ENCODE data around the gene KRTAP3-2. TPM values are rescaled to one million over a fixed set of nuclear protein-coding genes. Genes with fewer than 3 reads are reported as not detected.
"Not testable (repeated sequence)": the region's sequence is repeated elsewhere in the genome, so short reads cannot be mapped to it uniquely, and the experiment has no call there.

The KRTAP3-2 gene
- total RNA-seq, 2 donors from 2014 or later = not detected

GRCh38 chr17:41037853-41038350 lies 38.2 kb upstream of the KRTAP3-2 start:
- Histone ChIP-seq H3K36me3 (no peaks in the 10 kb centered on the region), H3K9me3 (no peaks in the 10 kb centered on the region), H3K4me1 (no peaks in the 10 kb centered on the region), H3K4me3 (no peak overlapping the region), H3K9ac (ENCODE audit: low read depth in 2 of 2, low read length in 2 of 2) (no peak overlapping the region), H3K27me3 (no peaks in the 10 kb centered on the region), H3K27ac (no peak overlapping the region)
- intact Hi-C loops (cut with DNase I) = no loop called here
- DNase-seq = no peak
- no peak for TF ChIP-seq CTCF (IDR thresholded peaks at IDR 0.05)

GRCh38 chr17:41034346-41034935 lies 34.7 kb upstream of the KRTAP3-2 start, which contains the start of gene KRTAP1-3:
Gene KRTAP1-3 (minus strand): TSS chr17:41034874. CDS start chr17:41034821, 53 bp downstream.
- intact Hi-C loops (cut with DNase I); H3K4me1 ChIP-seq; DNase-seq; H3K9me3 ChIP-seq; H3K27ac ChIP-seq; H3K27me3 ChIP-seq; H3K4me3 ChIP-seq; H3K36me3 ChIP-seq; H3K9ac ChIP-seq (ENCODE audit: low read depth in 2 of 2, low read length in 2 of 2): not testable (repeated sequence)

GRCh38 chr17:41029633-41030245 lies 30.0 kb upstream of the KRTAP3-2 start, which contains the start of gene KRTAP1-4:
Gene KRTAP1-4 (minus strand): TSS chr17:41030195. CDS start chr17:41030078, 117 bp downstream.
- Histone ChIP-seq H3K36me3 (no peaks in the 10 kb centered on the region), H3K27me3 (no peaks in the 10 kb centered on the region), H3K9me3 (no peaks in the 10 kb centered on the region), H3K9ac (ENCODE audit: low read depth in 2 of 2, low read length in 2 of 2) (no peak within 1 kb of the TSS), H3K4me1 (no peaks in the 10 kb centered on the region), H3K27ac (no peak within 1 kb of the TSS), H3K4me3 (no peak within 1 kb of the TSS)
- no peak for DNase-seq
- no peak for TF ChIP-seq CTCF (IDR thresholded peaks at IDR 0.05)
- intact Hi-C loops (cut with DNase I) = no loop called here

- Histone ChIP-seq H3K9me3 (no peaks in the 10 kb centered on the region), H3K9ac (ENCODE audit: low read depth in 2 of 2, low read length in 2 of 2) (no peak within 1 kb of the TSS), H3K4me1 (no peaks in the 10 kb centered on the region), H3K27ac (no peak within 1 kb of the TSS), H3K27me3 (no peaks in the 10 kb centered on the region), H3K36me3 (no peaks in the 10 kb centered on the region), H3K4me3 (no peak within 1 kb of the TSS)
- intact Hi-C loops (cut with DNase I) = no loop called here
- DNase-seq = no peak
- no peak for TF ChIP-seq CTCF (IDR thresholded peaks at IDR 0.05)
Measured at GRCh38 chr17:41026715-41027471, 27.2 kb upstream of the KRTAP3-2 start, which contains the start of gene KRTAP1-5. Gene KRTAP1-5 (minus strand): TSS chr17:41027208. CDS start chr17:41027155, 53 bp downstream.

- TF ChIP-seq CTCF (IDR thresholded peaks at IDR 0.05) = no peak
- intact Hi-C loops (cut with DNase I) = no loop called here
- no peak for DNase-seq
- Histone ChIP-seq H3K27me3 (no peaks in the 10 kb centered on the region), H3K9ac (ENCODE audit: low read depth in 2 of 2, low read length in 2 of 2) (no peak overlapping the region), H3K36me3 (no peaks in the 10 kb centered on the region), H3K9me3 (no peaks in the 10 kb centered on the region), H3K4me1 (no peaks in the 10 kb centered on the region), H3K4me3 (no peak overlapping the region), H3K27ac (no peak overlapping the region)
Measured at GRCh38 chr17:41024697-41025096, 25.0 kb upstream of the KRTAP3-2 start.
